SU-DHL-6 (cell line): ENCODE results near the gene UGGT2.

Experiments
- H2AFZ ChIP-seq: fragments of 200-600 bp; sonication (generic); 2 replicates; pipeline ENCODE4 v1.6.1; 2014; ENCODE audit warnings: low read depth, mild to moderate bottlenecking, moderate library complexity, mixed read lengths, antibody characterized with exemption, low read length; ENCODE audit not compliant: severe bottlenecking
- H3F3A ChIP-seq: fragments of 200-600 bp; shearing (Covaris generic); 2 replicates; pipeline ENCODE4 v1.6.0; 2016; ENCODE audit warnings: antibody characterized with exemption, mild to moderate bottlenecking; ENCODE audit not compliant: insufficient read depth
- H3K27ac ChIP-seq: fragments of 200-600 bp; sonication (generic); 2 replicates; pipeline ENCODE4 v1.5.1; 2016; ENCODE audit warnings: low read depth, mild to moderate bottlenecking, low read length, moderate library complexity, mixed read lengths
- H3K27me3 ChIP-seq: fragments of 200-600 bp; sonication (generic), shearing (Covaris generic); 2 replicates; pipeline ENCODE4 v1.6.0; 2014; ENCODE audit warnings: mild to moderate bottlenecking, low read length
- H3K36me3 ChIP-seq: fragments of 200-600 bp; sonication (generic); 2 replicates; pipeline ENCODE4 v1.6.1; 2014; ENCODE audit warnings: mild to moderate bottlenecking, low read length, mixed read lengths
- H3K4me2 ChIP-seq: fragments of 300-600, 200-600 bp; shearing (Covaris generic), sonication (generic); 2 replicates; pipeline ENCODE4 v1.6.0; 2014; ENCODE audit warnings: low read length, low read depth, mild to moderate bottlenecking; ENCODE audit not compliant: poor library complexity, severe bottlenecking
- H3K4me3 ChIP-seq: fragments of 200-600 bp; sonication (generic); 2 replicates; pipeline ENCODE4 v1.5.1; 2014; ENCODE audit warnings: antibody characterized with exemption, low read length, mild to moderate bottlenecking, mixed read lengths; ENCODE audit not compliant: insufficient read depth, poor library complexity, severe bottlenecking
- H3K79me2 ChIP-seq: fragments of 200-600 bp; sonication (generic); 2 replicates; pipeline ENCODE4 v1.6.1; 2014; ENCODE audit warnings: mild to moderate bottlenecking, low read length, moderate library complexity; ENCODE audit not compliant: insufficient read depth
- H3K9ac ChIP-seq: fragments of 200-600 bp; sonication (generic); 2 replicates; pipeline ENCODE4 v1.7.0; 2014; ENCODE audit warnings: mild to moderate bottlenecking, low read length
- H3K9me2 ChIP-seq: fragments of 200-600 bp; sonication (generic); replicated peaks from 2 replicates; pipeline ENCODE4 v1.6.1; 2014; ENCODE audit warnings: low read length; ENCODE audit not compliant: insufficient read depth
- H3K9me3 ChIP-seq: fragments of 200-600 bp; sonication (generic); 2 replicates; pipeline ENCODE4 v1.6.1; 2014; ENCODE audit warnings: low read length, mixed read lengths; ENCODE audit not compliant: insufficient read depth
- H4K20me1 ChIP-seq: fragments of 200-600 bp; sonication (generic); 2 replicates; pipeline ENCODE4 v1.6.1; 2014; ENCODE audit warnings: low read depth, mild to moderate bottlenecking, antibody characterized with exemption, low read length, moderate library complexity, mixed read lengths
- EZH2phosphoT487 ChIP-seq: fragments of 200-600 bp; sonication (generic), shearing (Covaris generic); conservative IDR thresholded peaks from 2 replicates; pipeline ENCODE4 v1.6.1; 2018; ENCODE audit warnings: mild to moderate bottlenecking, antibody characterized with exemption, low read length, moderate library complexity, mixed read lengths
- TF ChIP-seq, protein P1 (sequence below): fragments of 200-600 bp; sonication (generic); IDR thresholded peaks from one replicate; pipeline ENCODE4 v1.5.1; 2017; ENCODE audit warnings: antibody characterized with exemption, mild to moderate bottlenecking, low read length, moderate library complexity; ENCODE audit not compliant: insufficient read depth, poor library complexity, severe bottlenecking

UGGT2 gene

DNA sequence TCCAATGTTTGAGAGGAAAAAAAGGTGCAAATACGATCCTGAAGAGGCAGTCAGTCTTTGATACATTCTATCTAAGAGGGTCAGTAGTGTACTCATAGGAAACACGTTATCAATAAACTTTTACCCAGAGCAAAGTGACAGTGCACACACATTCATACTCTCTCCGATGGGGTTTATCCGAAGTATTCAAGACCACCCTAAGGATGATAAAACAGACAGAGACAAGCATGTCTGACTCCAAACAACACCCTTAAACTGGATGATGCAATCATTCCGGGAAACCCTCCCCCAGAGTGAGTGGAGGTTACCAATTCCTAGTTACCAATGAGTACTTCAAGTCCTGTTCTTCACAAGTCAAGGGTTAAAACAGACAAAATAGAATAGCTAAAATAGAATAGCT lies 297.1 kb downstream of the UGGT2 start:
- H3K9ac ChIP-seq: no peak overlapping the region
- H3K9me3 ChIP-seq: no peaks in the 10 kb centered on the region
- H4K20me1 ChIP-seq: no peaks in the 10 kb centered on the region
- H2AFZ ChIP-seq: no peak overlapping the region
- no peaks in the 10 kb centered on the region for H3K27me3 ChIP-seq
- H3K27ac ChIP-seq: no peak overlapping the region
- H3K79me2 ChIP-seq: no peaks in the 10 kb centered on the region
- no peak overlapping the region for H3K4me3 ChIP-seq
- H3K4me2 ChIP-seq: no peak overlapping the region
- H3K36me3 ChIP-seq: no peaks in the 10 kb centered on the region; the same call in 1 of the 2 replicates
- no peaks in the 10 kb centered on the region for H3F3A ChIP-seq
- H3K9me2 ChIP-seq: no peaks in the 10 kb centered on the region
- TF ChIP-seq, protein P1, sequence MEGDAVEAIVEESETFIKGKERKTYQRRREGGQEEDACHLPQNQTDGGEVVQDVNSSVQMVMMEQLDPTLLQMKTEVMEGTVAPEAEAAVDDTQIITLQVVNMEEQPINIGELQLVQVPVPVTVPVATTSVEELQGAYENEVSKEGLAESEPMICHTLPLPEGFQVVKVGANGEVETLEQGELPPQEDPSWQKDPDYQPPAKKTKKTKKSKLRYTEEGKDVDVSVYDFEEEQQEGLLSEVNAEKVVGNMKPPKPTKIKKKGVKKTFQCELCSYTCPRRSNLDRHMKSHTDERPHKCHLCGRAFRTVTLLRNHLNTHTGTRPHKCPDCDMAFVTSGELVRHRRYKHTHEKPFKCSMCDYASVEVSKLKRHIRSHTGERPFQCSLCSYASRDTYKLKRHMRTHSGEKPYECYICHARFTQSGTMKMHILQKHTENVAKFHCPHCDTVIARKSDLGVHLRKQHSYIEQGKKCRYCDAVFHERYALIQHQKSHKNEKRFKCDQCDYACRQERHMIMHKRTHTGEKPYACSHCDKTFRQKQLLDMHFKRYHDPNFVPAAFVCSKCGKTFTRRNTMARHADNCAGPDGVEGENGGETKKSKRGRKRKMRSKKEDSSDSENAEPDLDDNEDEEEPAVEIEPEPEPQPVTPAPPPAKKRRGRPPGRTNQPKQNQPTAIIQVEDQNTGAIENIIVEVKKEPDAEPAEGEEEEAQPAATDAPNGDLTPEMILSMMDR: no peak
- TF ChIP-seq EZH2phosphoT487: no peak

- Histone ChIP-seq H3K4me3 (no peak overlapping the region), H3F3A (no peaks in the 10 kb centered on the region), H4K20me1 (no peaks in the 10 kb centered on the region), H2AFZ (no peak overlapping the region), H3K9me3 (no peaks in the 10 kb centered on the region), H3K9me2 (no peaks in the 10 kb centered on the region), H3K9ac (no peak overlapping the region), H3K4me2 (no peak overlapping the region), H3K36me3 (no peaks in the 10 kb centered on the region), H3K27ac (no peak overlapping the region), H3K27me3 (no peaks in the 10 kb centered on the region), H3K79me2 (no peaks in the 10 kb centered on the region)
- TF ChIP-seq, protein P1: no peak
- no peak for TF ChIP-seq EZH2phosphoT487
Observed at GRCh38 chr13:95754069-95754468, 299.1 kb downstream of the UGGT2 start.

DNA sequence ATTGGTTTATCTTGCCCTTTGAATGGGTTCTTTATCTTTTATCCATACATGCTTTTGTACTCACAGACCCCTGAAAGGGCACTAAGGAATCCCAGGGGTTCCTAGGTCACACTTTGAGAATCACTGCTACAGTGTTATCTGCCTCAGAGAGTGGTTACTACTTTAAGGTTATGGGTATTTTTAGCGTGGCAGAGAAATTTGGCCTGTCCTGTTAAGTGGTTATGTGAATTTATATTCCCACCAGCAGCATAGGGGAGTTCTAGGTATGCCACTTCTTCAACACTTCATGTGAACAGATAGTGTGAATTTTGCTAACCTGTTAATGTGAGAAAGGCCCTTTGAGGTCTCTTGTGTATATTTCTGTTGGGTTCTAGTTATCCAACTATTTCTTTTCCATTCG lies 300.5 kb downstream of the UGGT2 start:
- Histone ChIP-seq H3K27me3 (no peaks in the 10 kb centered on the region), H3K4me3 (no peak overlapping the region), H3K9ac (no peak overlapping the region), H3K27ac (no peak overlapping the region), H2AFZ (no peak overlapping the region), H4K20me1 (no peaks in the 10 kb centered on the region), H3K9me3 (no peaks in the 10 kb centered on the region), H3K79me2 (no peaks in the 10 kb centered on the region), H3F3A (no peaks in the 10 kb centered on the region), H3K4me2 (no peak overlapping the region), H3K9me2 (no peaks in the 10 kb centered on the region), H3K36me3 (no peaks in the 10 kb centered on the region)
- TF ChIP-seq EZH2phosphoT487: no peak
- TF ChIP-seq, protein P1: no peak
